NCI-H128 (cell line): ENCODE data around the gene SMIM44.
"Not testable (repeated sequence)": the region's sequence is repeated elsewhere in the genome, so short reads cannot be mapped to it uniquely, and the experiment has no call there.

Source experiments
- DNase-seq: peaks from one replicate; lab custom pipeline; 2025; ENCODE audit not compliant: unreplicated experiment; lab: John Stamatoyannopoulos, UW

SMIM44 gene

GRCh38 chr19:3518255-3518654 is 35.0 kb upstream of the SMIM44 start:
- DNase-seq = no peak

- no peak for DNase-seq
Measured at GRCh38 chr19:3517638-3518037, 34.4 kb upstream of the SMIM44 start.

DNA sequence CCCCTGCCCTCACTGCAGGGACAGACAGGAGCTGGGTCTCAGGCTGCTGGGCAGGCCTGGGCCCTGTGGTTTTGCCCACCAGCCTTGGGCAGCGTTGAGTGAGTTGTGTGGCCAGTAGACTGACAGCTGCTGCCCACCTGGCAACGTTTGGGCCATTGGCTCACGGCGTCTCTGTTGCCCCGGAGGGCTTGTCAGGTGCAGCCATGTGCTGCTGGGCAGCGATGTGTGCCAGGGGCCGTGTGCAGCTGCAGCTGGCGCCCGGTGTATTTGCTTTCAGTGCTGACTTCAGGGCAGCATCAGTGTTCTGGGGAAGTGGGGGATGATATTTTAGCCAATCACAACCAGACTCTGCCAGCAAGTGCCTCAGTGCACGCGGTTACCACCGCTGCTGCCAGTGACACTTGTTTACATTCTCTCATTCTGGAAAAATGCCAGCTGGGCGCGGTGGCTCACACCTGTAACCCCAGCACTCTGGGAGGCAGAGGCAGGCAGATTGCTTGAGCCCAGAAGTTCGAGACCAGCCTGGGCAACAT is 33.5 kb upstream of the SMIM44 start:
- DNase-seq = peak; percentile 71

- no peak for DNase-seq
Measured at GRCh38 chr19:3515891-3516422, 32.7 kb upstream of the SMIM44 start.

DNA sequence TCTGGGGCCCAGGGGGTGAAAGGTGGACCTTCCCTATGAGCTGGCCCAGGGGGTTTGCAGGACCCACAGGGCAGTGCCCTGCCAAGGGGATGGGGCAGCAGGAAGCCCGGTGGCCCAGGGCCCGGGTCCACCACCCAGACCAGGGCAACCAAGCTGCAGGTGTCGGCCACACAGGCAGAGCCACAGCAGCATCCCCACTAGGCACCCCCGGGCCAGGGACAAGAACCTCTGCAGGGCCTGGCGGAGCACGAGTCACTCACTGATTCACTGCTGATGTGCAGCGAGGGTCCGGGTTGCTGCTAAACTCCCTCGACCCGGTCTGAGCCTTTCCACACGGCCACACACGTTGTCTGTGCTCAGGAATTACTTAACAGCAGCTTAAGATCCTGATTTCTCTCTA is 31.7 kb upstream of the SMIM44 start:
- DNase-seq = no peak

- no peak for DNase-seq
Measured at GRCh38 chr19:3513229-3514140, 30.2 kb upstream of the SMIM44 start.

DNA sequence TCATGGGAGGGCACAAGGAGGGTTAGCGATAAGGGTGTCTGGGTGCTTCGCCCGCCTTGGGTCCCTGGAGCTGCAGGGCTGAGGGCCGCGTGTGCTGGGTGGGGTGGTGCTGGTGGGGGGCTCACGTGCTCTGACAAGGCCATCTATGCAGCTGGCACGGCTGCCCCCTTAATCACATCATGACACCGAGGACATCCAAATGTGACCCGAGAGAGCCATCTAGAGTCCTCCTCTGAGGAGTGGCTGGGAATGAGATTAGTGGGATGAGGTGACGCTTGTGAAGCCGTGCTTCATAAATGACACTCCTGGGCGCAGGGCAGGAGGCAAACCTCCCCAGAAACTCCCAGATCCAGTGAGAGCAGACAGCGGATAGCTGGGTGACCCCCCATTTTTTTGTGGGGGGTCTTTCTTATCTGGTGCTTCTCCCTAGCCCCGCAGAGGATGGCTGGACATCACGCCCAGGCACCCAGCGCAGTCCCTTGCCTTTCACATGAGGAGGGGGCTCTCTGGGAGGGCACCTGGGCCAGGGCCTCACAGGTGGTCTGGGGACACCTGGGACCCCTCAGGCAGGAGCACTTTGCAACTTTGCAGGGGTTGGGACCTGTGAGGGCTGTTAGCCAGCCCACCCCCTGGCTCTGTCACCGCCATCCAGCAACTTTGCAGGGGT is 29.5 kb upstream of the SMIM44 start:
- no peak for DNase-seq

GRCh38 chr19:3511506-3512251 is 28.4 kb upstream of the SMIM44 start:
- DNase-seq = no peak

- no peak for DNase-seq
Measured at GRCh38 chr19:3510727-3511126, 27.5 kb upstream of the SMIM44 start.

DNA sequence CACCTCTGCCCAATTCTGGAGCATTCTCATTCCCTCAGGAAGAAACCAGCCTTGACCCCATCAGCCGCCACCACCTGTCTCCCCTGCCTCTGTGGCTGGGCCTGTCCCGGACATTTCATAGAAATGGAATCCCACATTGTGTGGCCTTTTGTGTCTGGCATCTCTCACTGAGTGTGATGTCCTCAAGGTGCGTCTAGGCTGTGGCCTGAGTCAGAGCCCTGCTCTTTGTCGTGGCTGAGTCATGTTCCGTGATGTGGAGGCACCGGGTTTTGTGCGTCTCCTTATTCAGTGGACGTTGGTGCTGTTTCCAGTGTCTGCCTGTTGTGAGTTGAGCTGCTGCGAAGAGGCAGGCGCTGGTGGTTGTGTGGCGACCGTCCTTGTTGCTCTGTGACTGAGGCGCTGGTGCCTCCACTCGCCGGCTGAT is 26.3 kb upstream of the SMIM44 start:
- DNase-seq = no peak

DNA sequence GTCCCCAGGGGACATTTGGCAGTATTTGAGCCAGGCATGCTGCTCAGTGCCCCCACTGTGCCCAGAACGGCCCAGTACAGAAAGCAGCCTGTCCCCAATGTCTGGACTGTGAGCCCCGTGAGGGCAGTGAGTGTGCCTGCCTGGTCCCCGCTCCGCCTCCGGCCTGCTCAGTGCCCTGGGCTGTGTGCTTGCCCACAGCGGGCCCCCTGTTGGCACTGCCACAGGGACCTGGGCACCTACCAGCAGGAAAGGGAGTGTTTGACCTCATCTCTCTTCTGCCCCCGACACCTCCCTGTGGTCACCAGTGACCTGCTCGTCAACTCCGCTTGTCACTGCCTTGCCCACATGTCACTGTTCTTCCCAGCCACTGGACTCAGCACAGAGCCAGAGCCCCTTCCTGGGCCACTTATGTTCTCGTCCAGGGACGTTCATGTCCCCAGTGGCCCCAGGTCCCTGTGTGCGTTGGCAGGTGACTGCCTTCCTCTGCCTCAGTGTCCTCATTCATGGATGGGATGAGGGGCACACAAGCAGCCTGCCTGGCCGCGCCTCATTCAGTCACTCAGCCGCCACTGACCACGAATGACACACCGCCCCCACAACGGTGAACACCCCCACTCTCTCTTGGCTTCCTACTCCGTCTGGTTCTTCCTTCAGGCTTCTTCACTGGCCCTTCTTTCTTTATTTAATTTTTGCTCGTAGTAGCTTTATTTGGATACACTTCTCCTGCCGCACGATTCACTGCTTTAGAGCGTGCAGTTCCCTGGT is 25.7 kb upstream of the SMIM44 start:
- DNase-seq = no peak

GRCh38 chr19:3508121-3508661 is 24.9 kb upstream of the SMIM44 start:
- not testable (repeated sequence) for DNase-seq

GRCh38 chr19:3507371-3508120 is 24.3 kb upstream of the SMIM44 start:
- no peak for DNase-seq

DNA sequence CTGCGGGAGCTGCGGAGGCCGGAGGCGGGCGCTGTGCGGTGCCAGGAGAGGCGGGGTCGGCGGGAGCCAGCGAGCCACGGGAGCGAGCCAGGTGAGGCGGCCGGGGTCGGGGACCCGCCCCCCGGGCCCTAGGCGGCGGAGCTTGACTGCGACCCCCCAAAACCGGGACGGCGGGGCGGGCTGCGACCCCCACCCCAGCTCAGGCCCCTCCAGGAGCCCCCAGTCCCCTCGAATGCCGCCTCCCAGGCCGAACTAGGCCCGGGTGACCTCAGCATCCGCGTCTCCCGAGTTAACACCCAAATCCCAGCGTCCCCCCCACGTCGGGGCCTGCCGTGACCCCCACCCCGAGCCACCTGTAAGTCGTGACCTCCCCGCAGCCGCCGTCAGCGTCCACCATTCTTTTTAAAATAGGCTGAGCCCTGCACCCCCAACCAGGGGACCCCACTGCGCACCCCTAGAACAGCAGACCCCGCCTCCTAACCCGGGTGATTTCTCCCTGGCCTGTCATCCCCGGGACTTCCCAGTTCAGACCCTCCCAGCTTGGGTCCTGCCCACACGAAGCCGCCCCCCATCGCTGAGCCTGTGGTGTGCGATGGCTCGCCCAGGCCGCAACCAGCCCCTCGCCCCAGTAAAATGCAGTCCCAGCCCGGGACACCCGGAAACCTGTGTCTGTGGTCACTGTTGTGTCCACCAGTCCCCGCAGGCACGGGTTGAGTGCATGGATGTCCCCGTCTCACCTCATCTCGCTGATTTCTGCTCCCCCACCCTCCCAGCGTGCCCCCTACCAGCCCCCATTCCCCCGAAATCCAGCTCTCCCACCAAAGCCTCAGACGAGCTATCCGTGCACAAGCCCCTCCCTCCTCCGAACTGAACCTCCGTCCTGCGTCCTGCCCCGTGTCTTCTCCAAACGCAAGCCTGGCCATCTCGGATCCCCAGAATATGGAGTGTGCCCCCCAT is 23.4 kb upstream of the SMIM44 start:
- DNase-seq = no peak

DNA sequence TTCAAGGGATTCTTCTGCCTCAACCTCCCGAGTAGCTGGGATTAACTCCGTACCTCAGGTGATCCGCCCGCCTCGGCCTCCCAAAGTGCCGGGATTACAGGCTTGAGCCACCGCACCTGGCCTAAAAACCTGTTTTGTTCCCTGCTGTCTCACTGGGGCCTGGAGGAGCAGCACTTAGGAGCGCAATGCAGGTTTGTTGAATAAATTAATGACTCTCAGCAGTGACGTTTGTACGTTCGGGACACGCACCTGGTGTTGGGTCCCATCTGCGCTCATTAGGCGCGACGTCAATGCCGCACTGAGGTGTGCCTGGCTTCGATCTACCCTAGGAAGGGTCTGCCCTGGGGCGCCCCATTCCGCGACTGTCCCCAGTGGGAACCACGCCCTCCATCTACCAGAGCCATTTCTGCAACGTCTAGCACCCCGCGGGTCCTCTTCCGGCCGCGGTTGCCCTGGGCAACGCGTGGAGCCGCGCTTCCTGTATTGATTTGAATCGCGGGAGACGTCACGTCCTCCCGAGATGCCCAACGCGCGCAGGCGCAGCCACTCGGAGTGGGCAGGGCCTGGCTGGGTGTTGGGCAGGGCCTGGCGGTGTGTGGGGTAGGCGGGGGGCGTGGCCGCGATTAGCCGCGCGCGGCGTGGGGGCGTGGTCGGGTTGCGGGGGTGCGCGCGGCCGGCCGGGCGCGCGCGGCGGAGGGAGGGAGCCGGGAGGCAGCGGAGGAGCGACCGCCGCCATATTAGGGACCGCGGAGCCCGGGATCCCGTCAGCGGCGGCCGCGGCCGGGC is 22.6 kb upstream of the SMIM44 start, which contains the start of gene FZR1:
TSS of gene FZR1 (plus strand) at position 714 of the 786 bp plus-strand sequence. CDS start 16,679 bp downstream, outside the sequence.
- DNase-seq = peak; percentile 98

DNA sequence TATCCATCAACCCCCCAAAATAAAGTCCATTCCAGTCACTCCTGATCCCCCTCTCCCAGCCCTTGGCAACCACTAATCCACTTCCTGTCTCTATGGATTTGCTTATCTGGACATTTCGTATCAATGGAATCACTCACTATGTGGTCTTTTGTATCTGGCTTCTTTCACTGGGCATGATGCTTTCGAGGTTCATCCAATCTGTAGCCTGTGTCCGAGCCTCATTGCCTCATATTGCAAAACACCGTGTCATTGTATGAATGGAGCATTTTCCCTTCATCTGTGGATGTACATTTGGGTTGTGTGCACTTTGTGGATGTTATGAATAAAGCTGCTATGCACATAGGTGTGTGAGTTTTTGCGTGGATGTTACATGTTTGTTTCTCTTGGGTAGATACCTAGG is 21.5 kb upstream of the SMIM44 start:
- no peak for DNase-seq

DNA sequence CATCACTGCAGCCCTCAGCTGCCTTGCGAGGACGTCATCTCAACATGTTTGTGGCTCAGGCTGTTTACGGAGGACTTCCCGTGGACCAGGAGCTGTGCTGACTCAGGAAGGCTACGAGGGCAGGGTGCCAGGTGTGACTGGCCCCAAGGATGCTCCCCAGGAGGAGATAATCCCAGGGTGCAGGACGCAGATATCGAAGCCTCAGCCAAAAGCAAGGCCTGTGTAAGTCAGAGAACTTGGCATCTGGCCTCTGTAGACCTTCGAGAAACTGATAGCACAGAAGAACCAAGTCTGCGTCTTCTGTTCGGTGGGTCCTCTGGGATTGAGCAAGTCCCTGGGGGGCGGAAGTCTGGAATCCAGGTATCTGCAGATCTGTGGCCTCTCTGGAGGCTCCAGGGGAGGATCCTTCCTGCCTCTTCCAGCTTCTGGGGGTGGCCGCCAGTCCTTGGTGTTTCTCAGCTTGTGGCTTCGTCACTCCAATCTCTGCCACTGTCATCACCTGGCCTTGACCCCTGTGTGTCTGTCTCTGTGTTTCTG is 19.9 kb upstream of the SMIM44 start:
- no peak for DNase-seq
